Adrenal gland (tissue), 5 donors: ENCODE results near the gene RPS6KA5.

Experiments used
- CTCF ChIP-seq, 6 experiments: fragments of 450-650 bp in 4 of 6; fragments of 200-600 bp in 2 of 6; sonication (generic) in 1 of 6; IDR thresholded peaks; 1 replicate in 5 of 6; 2 replicates in 1 of 6; pipeline versions ENCODE4 v1.5.1 to v1.8.0; 2016 to 2021; ENCODE audit warnings: antibody characterized with exemption in 6 of 6, mild to moderate bottlenecking in 2 of 6, moderate library complexity in 1 of 6
- POLR2A ChIP-seq, 2 donors: fragments of 450-650 bp; IDR thresholded peaks; one replicate each; pipeline ENCODE4 v1.6.1; 2017; ENCODE audit warnings: antibody characterized with exemption in 2 of 2, mild to moderate bottlenecking in 2 of 2, moderate library complexity in 1 of 2
- donor health status: DM: no; HTN: no; CAD: no.

- TF ChIP-seq CTCF (IDR thresholded peaks at IDR 0.05) (no peak), POLR2A (IDR thresholded peaks at IDR 0.05) (no peak)
Observed at GRCh38 chr14:90819734-90820393, 240.6 kb downstream of the RPS6KA5 start.
